BLaER1 (cell line): ENCODE measurements around the gene PDK1.

Experiments used
- H3K27ac ChIP-seq: shearing (Covaris generic); formaldehyde crosslinking; 2 replicates; pipeline ENCODE4 v1.8.1; 2022
- H3K27me3 ChIP-seq: shearing (Covaris generic); formaldehyde crosslinking; 2 replicates; pipeline ENCODE4 v1.8.1; 2022
- H3K36me3 ChIP-seq: shearing (Covaris generic); formaldehyde crosslinking; 2 replicates; pipeline ENCODE4 v1.8.1; 2022
- H3K4me1 ChIP-seq: shearing (Covaris generic); formaldehyde crosslinking; 2 replicates; pipeline ENCODE4 v1.8.1; 2022
- H3K4me2 ChIP-seq: shearing (Covaris generic); formaldehyde crosslinking; 2 replicates; pipeline ENCODE4 v1.8.1; 2022
- H3K4me3 ChIP-seq: shearing (Covaris generic); formaldehyde crosslinking; 2 replicates; pipeline ENCODE4 v1.8.1; 2022
- H3K9ac ChIP-seq: shearing (Covaris generic); formaldehyde crosslinking; 2 replicates; pipeline ENCODE4 v1.8.1; 2022
- H3K9me3 ChIP-seq: shearing (Covaris generic); formaldehyde crosslinking; 2 replicates; pipeline ENCODE4 v1.8.1; 2022
- H4K20me1 ChIP-seq: shearing (Covaris generic); formaldehyde crosslinking; 2 replicates; pipeline ENCODE4 v1.8.1; 2022
- Cebpa-rat ChIP-seq: shearing (Covaris generic); IDR thresholded peaks from 2 replicates; pipeline ENCODE4 v1.8.1; 2022

PDK1 gene

GRCh38 chr2:172613040-172613439 is 57.1 kb downstream of the PDK1 start:
- H3K36me3 ChIP-seq = peaks cover 58% of the 10 kb centered on the region

GRCh38 chr2:172613615-172614231 is 57.8 kb downstream of the PDK1 start:
- H3K27ac ChIP-seq = no peak overlapping the region
- H3K27me3 ChIP-seq = no peaks in the 10 kb centered on the region
- H3K9ac ChIP-seq = no peak overlapping the region
- H3K9me3 ChIP-seq = no peaks in the 10 kb centered on the region
- no peaks in the 10 kb centered on the region for H3K4me1 ChIP-seq
- no peak overlapping the region for H3K4me2 ChIP-seq
- H3K36me3 ChIP-seq = peaks cover 52% of the 10 kb centered on the region
- no peak for TF ChIP-seq Cebpa-rat
- no peak overlapping the region for H3K4me3 ChIP-seq
- H4K20me1 ChIP-seq = no peaks in the 10 kb centered on the region

More at GRCh38 chr2:172613040-172613439, 57.1 kb downstream of the PDK1 start:
- no peak overlapping the region for H3K4me2 ChIP-seq
- no peaks in the 10 kb centered on the region for H3K27me3 ChIP-seq
- no peak overlapping the region for H3K9ac ChIP-seq
- H3K4me1 ChIP-seq = no peaks in the 10 kb centered on the region
- no peaks in the 10 kb centered on the region for H4K20me1 ChIP-seq
- no peaks in the 10 kb centered on the region for H3K9me3 ChIP-seq
- no peak overlapping the region for H3K27ac ChIP-seq
- no peak for TF ChIP-seq Cebpa-rat
- no peak overlapping the region for H3K4me3 ChIP-seq

- Histone ChIP-seq H3K36me3 (peaks cover 43% of the 10 kb centered on the region), H3K9me3 (no peaks in the 10 kb centered on the region), H3K27ac (no peak overlapping the region), H3K9ac (no peak overlapping the region), H3K4me2 (no peak overlapping the region), H3K27me3 (no peaks in the 10 kb centered on the region), H3K4me3 (no peak overlapping the region), H4K20me1 (no peaks in the 10 kb centered on the region), H3K4me1 (no peaks in the 10 kb centered on the region)
- TF ChIP-seq Cebpa-rat = no peak
These were observed 59.0 kb downstream of the PDK1 start for GRCh38 chr2:172614932-172615331.

GRCh38 chr2:172615727-172616261 is 59.9 kb downstream of the PDK1 start:
- no peak for TF ChIP-seq Cebpa-rat

GRCh38 chr2:172617115-172617514 is 61.2 kb downstream of the PDK1 start:
- H3K9me3 ChIP-seq = peaks cover 10% of the 10 kb centered on the region
- H4K20me1 ChIP-seq = no peaks in the 10 kb centered on the region
- H3K27ac ChIP-seq = no peak overlapping the region
- no peak overlapping the region for H3K9ac ChIP-seq
- no peak overlapping the region for H3K4me3 ChIP-seq
- no peak for TF ChIP-seq Cebpa-rat
- H3K36me3 ChIP-seq = peaks cover 48% of the 10 kb centered on the region
- H3K27me3 ChIP-seq = no peaks in the 10 kb centered on the region
- H3K4me2 ChIP-seq = no peak overlapping the region
- no peaks in the 10 kb centered on the region for H3K4me1 ChIP-seq

More at GRCh38 chr2:172615727-172616261, 59.9 kb downstream of the PDK1 start:
- Histone ChIP-seq H3K9ac (no peak overlapping the region), H3K27me3 (no peaks in the 10 kb centered on the region), H3K27ac (no peak overlapping the region), H3K4me3 (no peak overlapping the region), H4K20me1 (no peaks in the 10 kb centered on the region), H3K4me1 (no peaks in the 10 kb centered on the region), H3K36me3 (peaks cover 43% of the 10 kb centered on the region), H3K9me3 (peaks cover 5% of the 10 kb centered on the region), H3K4me2 (no peak overlapping the region)

- H4K20me1 ChIP-seq = no peaks in the 10 kb centered on the region
- H3K4me1 ChIP-seq = no peaks in the 10 kb centered on the region
- H3K4me2 ChIP-seq = no peak overlapping the region
- H3K27ac ChIP-seq = no peak overlapping the region
- no peak for TF ChIP-seq Cebpa-rat
- no peak overlapping the region for H3K4me3 ChIP-seq
- peaks cover 28% of the 10 kb centered on the region for H3K9me3 ChIP-seq
- peaks cover 52% of the 10 kb centered on the region for H3K36me3 ChIP-seq
- no peak overlapping the region for H3K9ac ChIP-seq
- 0 out of 2 replicates have a peak, but pooled peaks cover 4% of the 10 kb centered on the region for H3K27me3 ChIP-seq
These were observed 67.5 kb downstream of the PDK1 start for GRCh38 chr2:172623249-172623965.

GRCh38 chr2:172624996-172625395 is 69.1 kb downstream of the PDK1 start:
- Histone ChIP-seq H3K4me1 (no peaks in the 10 kb centered on the region), H3K36me3 (peaks cover 64% of the 10 kb centered on the region), H3K27ac (no peak overlapping the region), H3K9ac (no peak overlapping the region), H3K4me3 (no peak overlapping the region), H4K20me1 (no peaks in the 10 kb centered on the region), H3K27me3 (0 out of 2 replicates have a peak, but pooled peaks cover 4% of the 10 kb centered on the region), H3K9me3 (peaks cover 28% of the 10 kb centered on the region), H3K4me2 (no peak overlapping the region)
- TF ChIP-seq Cebpa-rat = no peak

GRCh38 chr2:172627181-172627580 is 71.3 kb downstream of the PDK1 start:
- TF ChIP-seq Cebpa-rat = no peak
- no peaks in the 10 kb centered on the region for H4K20me1 ChIP-seq
- no peak overlapping the region for H3K4me3 ChIP-seq
- H3K4me1 ChIP-seq = peaks cover 17% of the 10 kb centered on the region
- H3K36me3 ChIP-seq = peaks cover 51% of the 10 kb centered on the region
- peaks cover 17% of the 10 kb centered on the region for H3K9me3 ChIP-seq
- H3K27me3 ChIP-seq = 0 out of 2 replicates have a peak, but pooled peaks cover 4% of the 10 kb centered on the region
- H3K9ac ChIP-seq = no peak overlapping the region
- H3K27ac ChIP-seq = no peak overlapping the region
- no peak overlapping the region for H3K4me2 ChIP-seq

- no peak for TF ChIP-seq Cebpa-rat
- peaks cover 49% of the 10 kb centered on the region for H3K36me3 ChIP-seq
- H3K9ac ChIP-seq = no peak overlapping the region
- 0 out of 2 replicates have a peak, but pooled peaks cover 4% of the 10 kb centered on the region for H3K27me3 ChIP-seq
- H3K4me3 ChIP-seq = no peak overlapping the region
- no peaks in the 10 kb centered on the region for H4K20me1 ChIP-seq
- H3K4me1 ChIP-seq = peaks cover 17% of the 10 kb centered on the region
- H3K9me3 ChIP-seq = peaks cover 15% of the 10 kb centered on the region
- H3K4me2 ChIP-seq = no peak overlapping the region
- no peak overlapping the region for H3K27ac ChIP-seq
These were observed 72.2 kb downstream of the PDK1 start for GRCh38 chr2:172628085-172628484.

GRCh38 chr2:172629586-172629985 is 73.7 kb downstream of the PDK1 start:
- H4K20me1 ChIP-seq = no peaks in the 10 kb centered on the region
- no peak for TF ChIP-seq Cebpa-rat
- no peaks in the 10 kb centered on the region for H3K27me3 ChIP-seq
- H3K27ac ChIP-seq = no peak overlapping the region
- H3K4me1 ChIP-seq = peaks cover 17% of the 10 kb centered on the region
- H3K4me2 ChIP-seq = no peak overlapping the region
- peaks cover under 1% of the 10 kb centered on the region; the same call in 1 of the 2 replicates for H3K9me3 ChIP-seq
- peaks cover 34% of the 10 kb centered on the region for H3K36me3 ChIP-seq
- no peak overlapping the region for H3K9ac ChIP-seq
- H3K4me3 ChIP-seq = no peak overlapping the region
